SH-SY5Y (cell line): ENCODE data around the gene LRRTM2.

ENCODE experiments used
- GATA2 ChIP-seq: IDR thresholded peaks from 2 replicates; pipeline ENCODE4 v1.6.1; 2011; ENCODE audit warnings: mild to moderate bottlenecking, low read depth, low read length
- GATA3 ChIP-seq: IDR thresholded peaks from 2 replicates; pipeline ENCODE4 v1.6.1; 2011; ENCODE audit warnings: low read depth, mild to moderate bottlenecking, low read length, moderate library complexity

The LRRTM2 gene

DNA sequence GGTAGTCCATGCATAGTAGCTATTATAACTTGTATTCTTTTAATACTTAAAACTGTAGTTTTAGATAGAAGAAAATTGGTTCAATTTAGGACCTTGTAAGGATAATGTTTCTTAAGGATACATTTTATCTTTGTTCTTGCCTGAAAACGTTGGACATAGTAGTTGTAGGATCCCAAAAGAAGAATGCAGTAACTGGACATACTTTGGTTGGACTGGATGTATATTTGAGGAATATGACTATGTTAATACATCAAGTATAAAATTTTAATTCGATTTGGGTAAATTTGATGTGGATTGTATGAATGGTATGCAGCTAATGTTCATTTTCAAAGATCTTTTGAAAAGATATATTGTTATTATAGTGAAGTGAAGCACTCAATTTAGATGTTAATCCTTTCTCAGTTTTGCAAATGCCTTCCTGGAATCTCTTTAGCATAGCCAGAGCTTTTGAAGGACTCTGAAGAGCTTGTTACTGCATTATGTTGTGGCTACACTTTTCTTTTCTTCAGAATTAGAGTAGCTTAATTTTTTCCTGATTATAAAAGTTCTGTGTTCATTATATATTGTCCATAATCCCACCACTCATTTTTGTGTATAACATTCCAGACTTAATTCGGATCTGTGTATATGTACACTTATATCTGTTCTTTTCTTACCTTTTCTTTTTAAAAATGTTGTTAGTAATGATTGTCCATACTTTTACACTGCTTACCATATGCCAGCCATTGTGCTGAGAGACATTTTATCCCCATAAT, 41.2 kb downstream of the LRRTM2 start:
- TF ChIP-seq GATA2 (no peak), GATA3 (no peak)

DNA sequence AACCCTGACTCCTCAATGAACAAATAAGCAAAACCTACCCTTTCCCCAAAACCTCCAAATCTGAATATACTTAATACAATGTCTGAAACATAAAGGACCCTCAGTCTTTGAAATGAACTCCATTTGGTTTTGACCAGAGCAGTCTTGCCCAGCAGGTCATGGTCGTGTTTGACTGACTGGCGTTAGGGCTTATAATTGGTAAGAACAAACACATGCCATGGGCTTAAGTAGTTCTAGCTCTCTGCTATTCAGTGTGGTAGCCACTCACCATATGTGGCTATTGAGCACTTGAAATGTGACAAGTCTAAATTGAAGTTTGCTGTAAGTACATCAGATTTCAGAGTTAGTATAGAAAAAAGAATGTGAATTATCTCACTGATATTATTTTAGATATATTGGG, 42.1 kb downstream of the LRRTM2 start:
- TF ChIP-seq GATA3 (no peak), GATA2 (no peak)

- no peak for TF ChIP-seq GATA2
- no peak for TF ChIP-seq GATA3
Observed at GRCh38 chr5:138832218-138832617, 42.9 kb downstream of the LRRTM2 start.

GRCh38 chr5:138831703-138832102, 43.4 kb downstream of the LRRTM2 start:
- TF ChIP-seq GATA3 (no peak), GATA2 (no peak)

- no peak for TF ChIP-seq GATA3
- no peak for TF ChIP-seq GATA2
Observed at GRCh38 chr5:138829341-138829740, 45.8 kb downstream of the LRRTM2 start.

DNA sequence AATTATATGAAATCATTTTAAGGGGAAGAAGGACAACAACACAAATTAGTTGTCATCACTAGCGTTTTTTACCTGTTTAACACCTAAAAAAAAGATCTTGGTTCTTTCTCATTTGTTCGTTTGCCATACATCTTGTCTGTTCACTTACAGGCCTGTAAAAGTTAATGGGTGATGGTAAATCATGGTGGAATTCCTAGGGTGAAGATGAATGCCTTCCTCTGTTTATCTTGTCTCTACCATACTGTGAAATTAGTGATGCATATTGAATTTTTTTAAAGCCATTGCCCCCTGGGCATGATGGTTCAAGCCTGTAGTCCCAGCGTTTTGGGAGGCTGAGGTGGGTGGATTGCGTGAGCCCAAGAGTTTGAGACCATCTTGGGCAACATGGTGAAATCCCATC, 46.6 kb downstream of the LRRTM2 start:
- TF ChIP-seq GATA3 = no peak
- no peak for TF ChIP-seq GATA2

DNA sequence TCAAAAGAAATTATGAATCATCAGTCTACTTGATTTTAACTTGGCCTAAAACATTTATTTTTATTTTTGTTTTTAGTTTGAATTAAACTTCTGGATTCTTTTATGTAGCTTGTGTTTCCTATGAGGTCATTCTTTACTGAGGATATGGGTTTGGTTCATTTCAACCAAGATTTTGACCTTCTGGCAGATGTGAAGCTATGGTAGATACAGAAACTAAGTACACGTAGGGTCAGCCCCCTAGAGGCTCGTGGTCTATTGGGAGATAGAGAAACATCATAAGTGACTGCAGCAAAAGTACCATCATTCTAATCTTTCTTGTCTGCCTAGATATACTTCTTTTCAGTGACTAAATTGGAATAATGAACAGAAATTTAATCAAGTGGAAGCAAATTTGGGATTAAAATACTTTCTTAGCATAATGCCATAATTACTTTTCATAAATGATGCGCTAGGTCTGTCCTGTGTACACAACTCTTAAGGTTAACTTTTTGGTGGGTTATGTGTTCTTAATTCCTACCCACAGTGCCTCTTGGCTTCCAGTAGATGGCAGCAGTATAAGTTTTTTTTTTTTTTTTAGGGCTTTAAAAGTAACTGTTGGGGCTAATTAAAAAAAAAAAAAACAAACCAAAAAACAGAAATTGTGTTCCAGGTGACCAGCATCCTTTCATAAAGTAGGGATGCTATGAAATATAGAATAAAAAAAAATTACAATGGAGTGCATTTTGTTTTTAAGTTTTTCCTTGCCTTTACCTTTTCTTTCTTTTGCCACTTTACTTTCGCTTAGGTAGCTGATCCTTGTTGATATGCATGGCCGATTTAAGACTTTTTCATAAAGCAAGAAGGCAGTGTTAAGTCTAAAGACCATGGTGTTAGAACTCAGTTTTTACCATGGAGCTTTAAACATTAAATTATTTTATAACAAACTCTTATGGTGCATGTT, 49.9 kb downstream of the LRRTM2 start:
- TF ChIP-seq GATA2 (no peak), GATA3 (no peak)

- no peak for TF ChIP-seq GATA2
- no peak for TF ChIP-seq GATA3
Observed at GRCh38 chr5:138824516-138824915, 50.6 kb downstream of the LRRTM2 start.

- TF ChIP-seq GATA2 (no peak), GATA3 (no peak)
Observed at GRCh38 chr5:138820695-138821094, 54.4 kb downstream of the LRRTM2 start.

DNA sequence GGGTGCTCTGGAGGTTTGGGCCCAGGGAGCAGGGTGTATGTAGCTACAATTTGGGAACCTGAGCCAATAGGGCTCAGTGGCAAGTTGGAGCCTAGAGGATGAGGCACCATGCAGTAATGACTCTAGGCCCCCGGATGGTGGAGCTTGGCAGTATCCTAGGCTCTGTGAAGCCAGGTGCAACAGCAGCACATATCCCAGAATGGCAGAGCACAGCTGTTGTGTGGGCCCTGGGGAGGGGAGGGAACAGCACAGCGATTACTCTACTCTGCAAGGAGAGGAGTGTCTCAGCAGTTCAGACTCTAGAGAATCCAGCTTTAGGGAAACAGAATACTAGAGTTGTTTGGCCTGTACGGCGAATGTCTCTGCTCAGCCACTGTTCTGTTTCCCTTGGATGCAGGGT, 56.1 kb downstream of the LRRTM2 start:
- TF ChIP-seq GATA2 (no peak), GATA3 (no peak)
